ENCODE measurements around the gene PRR36. TPM values are rescaled to one million over a fixed set of nuclear protein-coding genes. Genes with fewer than 3 reads are reported as not detected.

The PRR36 gene
- total RNA-seq, 2 experiments from 2014 or later: 0.20 TPM; not detected in 1

GRCh38 chr19:7887408-7888144 lies 13.4 kb upstream of the PRR36 start:
- TF ChIP-seq CTCF (IDR thresholded peaks at IDR 0.05): no peak
- intact Hi-C loops (cut with micrococcal nuclease): no loop called here
- ATAC-seq (no peak), DNase-seq (no peak)
- H3K27me3 Mint-ChIP-seq: peaks cover 12% of the 10 kb centered on the region
- POLR2A ChIA-PET: interaction anchor here (1.9 kb wide), 1 partner anchor 13 kb away, joined by 5 read pairs; no protein-coding TSS in a partner anchor
- no peaks in the 10 kb centered on the region for H3K9me3 Mint-ChIP-seq
- no peaks in the 10 kb centered on the region for H3K36me3 Mint-ChIP-seq (ENCODE audit: low read depth)
- peaks cover 2% of the 10 kb centered on the region for H3K4me1 Mint-ChIP-seq (ENCODE audit: low read depth)
- H3K4me3 Mint-ChIP-seq: no peak overlapping the region
- CTCF ChIA-PET: interaction anchor here (1.6 kb wide), 1 partner anchor 18 kb away, joined by 4 read pairs; no protein-coding TSS in a partner anchor
- no peak overlapping the region for H3K27ac Mint-ChIP-seq

DNA sequence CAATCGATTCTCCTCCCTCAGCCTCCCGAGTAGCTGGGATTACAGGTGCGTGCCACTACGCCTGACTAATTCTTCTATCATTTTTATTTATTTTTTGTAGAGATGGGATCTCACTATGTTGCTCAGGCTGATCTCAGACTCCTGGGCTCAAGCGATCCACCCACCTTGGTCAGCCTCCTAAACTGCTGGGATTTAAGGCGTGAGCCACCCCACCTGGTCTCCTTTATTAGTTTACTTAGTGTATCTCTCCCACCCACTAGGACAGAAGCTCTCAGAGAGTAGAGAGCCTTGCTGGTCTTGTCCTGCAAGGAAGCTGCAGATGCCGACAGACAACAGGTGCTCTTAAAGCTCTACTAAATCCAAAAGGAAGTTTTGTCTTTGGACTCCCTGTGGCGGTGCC lies 11.6 kb upstream of the PRR36 start:
- ChIA-PET POLR2A (no interaction called here), CTCF (interaction anchor here (0.6 to 1.2 kb wide), 3 partner anchors 16 to 205 kb away, joined by 3 to 4 read pairs (median 3); partner anchors contain the start of gene TRAPPC5)
- no peak overlapping the region for H3K27ac Mint-ChIP-seq
- no peak overlapping the region for H3K4me3 Mint-ChIP-seq
- H3K9me3 Mint-ChIP-seq: no peaks in the 10 kb centered on the region
- DNase-seq (no peak), ATAC-seq (no peak)
- H3K36me3 Mint-ChIP-seq (ENCODE audit: low read depth): no peaks in the 10 kb centered on the region
- H3K27me3 Mint-ChIP-seq: peaks cover 9% of the 10 kb centered on the region
- peaks cover 2% of the 10 kb centered on the region for H3K4me1 Mint-ChIP-seq (ENCODE audit: low read depth)
- intact Hi-C loops (cut with micrococcal nuclease): no loop called here
- no peak for TF ChIP-seq CTCF (IDR thresholded peaks at IDR 0.05)

DNA sequence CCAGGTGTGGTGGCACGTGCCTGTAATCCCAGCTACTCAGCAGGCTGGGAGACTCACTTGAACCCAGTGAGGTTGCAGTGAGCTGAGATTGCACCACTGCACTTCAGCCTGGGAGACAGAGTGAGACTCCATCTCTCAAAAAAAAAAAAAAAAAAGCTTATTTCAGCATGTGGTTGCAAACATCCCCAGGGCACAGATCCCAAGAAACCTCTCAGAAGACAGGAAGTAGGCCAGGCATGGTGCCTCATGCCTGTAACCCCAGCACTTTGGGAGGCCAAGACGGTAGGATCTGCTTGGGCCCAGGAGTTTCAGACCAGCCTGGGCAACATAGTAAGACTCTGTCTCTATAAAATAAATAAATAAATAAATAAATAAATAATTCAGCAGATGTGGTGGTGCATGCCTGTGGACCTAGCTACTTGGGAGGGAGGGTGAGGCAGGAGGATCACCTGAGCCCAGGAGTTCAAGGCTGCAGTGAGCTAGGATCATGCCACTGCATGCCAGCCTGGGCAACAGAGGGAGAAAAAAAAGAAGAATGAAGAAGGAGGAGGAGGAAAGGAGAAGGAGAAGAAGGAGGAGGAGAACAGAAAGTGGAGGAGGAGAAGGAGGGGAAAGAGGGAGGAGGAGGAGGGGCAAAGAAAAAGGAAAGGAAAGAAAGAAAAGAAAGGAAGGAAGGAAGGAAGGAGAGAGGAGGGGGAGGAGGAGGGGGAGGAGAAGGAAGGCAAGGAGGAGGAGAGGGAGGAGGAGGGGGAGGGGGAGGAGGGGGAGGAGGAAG lies 9.8 kb upstream of the PRR36 start:
- TF ChIP-seq CTCF (IDR thresholded peaks at IDR 0.05): no peak
- intact Hi-C loops (cut with micrococcal nuclease): no loop called here
- peaks cover 6% of the 10 kb centered on the region for H3K27me3 Mint-ChIP-seq
- no peak overlapping the region for H3K4me3 Mint-ChIP-seq
- ChIA-PET CTCF (interaction anchor here (0.6 kb wide), 1 partner anchor 692 kb away, joined by 3 read pairs; no protein-coding TSS in a partner anchor), POLR2A (no interaction called here)
- H3K36me3 Mint-ChIP-seq (ENCODE audit: low read depth): no peaks in the 10 kb centered on the region
- H3K9me3 Mint-ChIP-seq: no peaks in the 10 kb centered on the region
- no peak overlapping the region for H3K27ac Mint-ChIP-seq
- peaks cover 2% of the 10 kb centered on the region for H3K4me1 Mint-ChIP-seq (ENCODE audit: low read depth)
- ATAC-seq: no peak
- DNase-seq: no peak

GRCh38 chr19:7883105-7883504 lies 8.9 kb upstream of the PRR36 start:
- Mint-ChIP-seq H3K4me3 (no peak overlapping the region), H3K27me3 (peaks cover 1% of the 10 kb centered on the region), H3K27ac (no peak overlapping the region), H3K36me3 (ENCODE audit: low read depth) (no peaks in the 10 kb centered on the region), H3K9me3 (no peaks in the 10 kb centered on the region), H3K4me1 (ENCODE audit: low read depth) (peaks cover 2% of the 10 kb centered on the region)
- ChIA-PET POLR2A (no interaction called here), CTCF (no interaction called here)
- no peak for TF ChIP-seq CTCF (IDR thresholded peaks at IDR 0.05)
- no peak for DNase-seq
- intact Hi-C loops (cut with micrococcal nuclease): no loop called here
- no peak for ATAC-seq

- Mint-ChIP-seq H3K4me3 (no peak overlapping the region), H3K36me3 (ENCODE audit: low read depth) (no peaks in the 10 kb centered on the region), H3K4me1 (ENCODE audit: low read depth) (peaks cover 2% of the 10 kb centered on the region), H3K9me3 (no peaks in the 10 kb centered on the region), H3K27me3 (no peaks in the 10 kb centered on the region), H3K27ac (no peak overlapping the region)
- ChIA-PET POLR2A (interaction anchor here (0.7 kb wide), 1 partner anchor 12 kb away, joined by 3 read pairs; no protein-coding TSS in a partner anchor), CTCF (no interaction called here)
- no peak for TF ChIP-seq CTCF (IDR thresholded peaks at IDR 0.05)
- intact Hi-C loops (cut with micrococcal nuclease): no loop called here
- ATAC-seq (no peak), DNase-seq (no peak)
These were observed 7.7 kb upstream of the PRR36 start for GRCh38 chr19:7881910-7882309.
